T-cell (primary cell): ENCODE measurements around the gene PCBP1. TPM values are rescaled to one million over a fixed set of nuclear protein-coding genes. Genes with fewer than 3 reads are reported as not detected.
"Not testable (repeated sequence)": the region's sequence is repeated elsewhere in the genome, so short reads cannot be mapped to it uniquely, and the experiment has no call there.

Source experiments
- ATAC-seq, 4 experiments: fragments of 200-7000 bp in 3 of 4; fragments of 150-1000 bp in 1 of 4; cut with Tn5 transposase; replicated peaks in 1 of 4; 1 replicate in 3 of 4; 2 replicates in 1 of 4; pipeline ENCODE4 v1.10.0; 2021; ENCODE audit warnings: moderate library complexity in 3 of 4, mild to moderate bottlenecking in 2 of 4, moderate number of reproducible peaks in 1 of 4
- CTCF ChIA-PET, 2 donors: fragments of 300-600 bp; sonication (Branson Sonifier 250); formaldehyde crosslinking; loops; one replicate each; lab custom pipeline; 2022; ENCODE audit warnings: antibody characterized with exemption in 2 of 2; lab: Charles Lee
- POLR2A ChIA-PET, 2 donors: fragments of 300-600 bp; sonication (Branson Sonifier 250); formaldehyde crosslinking; loops; one replicate each; lab custom pipeline; 2022; ENCODE audit warnings: antibody characterized with exemption in 2 of 2; lab: Charles Lee
- DNase-seq, 35 experiments: peaks; one replicate each; pipeline versions ENCODE4 v3.0.0 to v3.0.0-alpha.2; 2013 to 2023
- H3K27ac ChIP-seq: one replicate; pipeline ENCODE4 v1.5.1; 2013; ENCODE audit warnings: low read length
- H3K27me3 ChIP-seq, 2 experiments: replicated peaks in 1 of 2; 1 replicate in 1 of 2; 2 replicates in 1 of 2; pipeline versions ENCODE4 v1.6.1 to v1.7.0; 2013; ENCODE audit warnings: low read length in 1 of 2, mixed read lengths in 1 of 2; ENCODE audit not compliant: control insufficient read depth in 2 of 2, insufficient read depth in 2 of 2; ENCODE audit errors: extremely low read depth in 1 of 2
- H3K36me3 ChIP-seq, 2 donors: 1 replicate in 1 of 2; 2 replicates in 1 of 2; pipeline versions ENCODE4 v1.6.1 to v1.7.0; 2013; ENCODE audit warnings: low read length in 1 of 2; ENCODE audit not compliant: control insufficient read depth in 2 of 2, insufficient read depth in 1 of 2; ENCODE audit errors: extremely low read depth in 1 of 2
- H3K4me1 ChIP-seq, 2 experiments: 1 replicate in 1 of 2; 2 replicates in 1 of 2; pipeline versions ENCODE4 v1.6.1 to v1.7.0; 2013; ENCODE audit warnings: low read length in 2 of 2, mixed read lengths in 1 of 2; ENCODE audit not compliant: insufficient read depth in 2 of 2, control insufficient read depth in 1 of 2; ENCODE audit errors: extremely low read depth in 1 of 2
- H3K4me3 ChIP-seq, 2 donors: 1 replicate in 1 of 2; 2 replicates in 1 of 2; pipeline versions ENCODE4 v1.5.1 to v1.7.0; 2013; ENCODE audit warnings: mild to moderate bottlenecking in 2 of 2, low read length in 1 of 2, moderate library complexity in 1 of 2; ENCODE audit not compliant: control insufficient read depth in 1 of 2; ENCODE audit errors: extremely low read depth in 1 of 2
- H3K9me3 ChIP-seq: 2 replicates; pipeline ENCODE4 v1.7.0; 2013
- H3K27ac Mint-ChIP-seq, 2 donors: one replicate each; pipeline ENCODE4 v1.8.0; 2020 to 2021; ENCODE audit warnings: mild to moderate bottlenecking in 2 of 2, mixed read lengths in 2 of 2
- H3K27me3 Mint-ChIP-seq, 2 donors: one replicate each; pipeline ENCODE4 v1.8.0; 2021 to 2022; ENCODE audit warnings: mixed read lengths in 2 of 2
- H3K36me3 Mint-ChIP-seq: one replicate; pipeline ENCODE4 v1.8.0; 2021; ENCODE audit warnings: mixed read lengths
- H3K4me1 Mint-ChIP-seq, 3 donors: one replicate each; pipeline ENCODE4 v1.8.0; 2020 to 2022; ENCODE audit warnings: mixed read lengths in 3 of 3, mild to moderate bottlenecking in 1 of 3
- H3K4me3 Mint-ChIP-seq, 3 donors: one replicate each; pipeline ENCODE4 v1.8.0; 2020 to 2022; ENCODE audit warnings: mild to moderate bottlenecking in 3 of 3, mixed read lengths in 3 of 3, moderate library complexity in 3 of 3
- H3K9me3 Mint-ChIP-seq, 3 donors: one replicate each; pipeline ENCODE4 v1.8.0; 2020 to 2022; ENCODE audit warnings: mixed read lengths in 3 of 3
- WGBS: methylation state at CpG from one replicate; pipeline ENCODE4 v1.1.5; 2013; ENCODE audit warnings: missing lambda C conversion rate; ENCODE audit not compliant: insufficient coverage; 5-methylcytosine and 5-hydroxymethylcytosine counted together
- total RNA-seq, 35 experiments: library from RNA in 6 of 35; stranded (reverse) in 6 of 35; fragments of 120-200 nt in 1 of 35; gene quantifications; one replicate each; pipeline versions ENCODE4 v1.2.1 to v1.2.4 and lab custom pipeline; 2013 to 2026

The PCBP1 gene
- total RNA-seq, 5 donors from 2014 or later (not counting 1 experiment from before 2014, with no cell fraction given), result 303 to 431 (median 386) TPM

- not testable (repeated sequence) for H3K27me3 Mint-ChIP-seq, ATAC-seq, H3K9me3 ChIP-seq, H3K9me3 Mint-ChIP-seq, H3K4me3 ChIP-seq, DNase-seq, H3K27me3 ChIP-seq, H3K36me3 Mint-ChIP-seq, H3K36me3 ChIP-seq
- H3K4me1 Mint-ChIP-seq, result peaks cover 89 to 90% (median 89%) of the 10 kb centered on the region in 3 donors
- H3K27ac Mint-ChIP-seq, result peak overlapping the region; percentile 99 to 100
- WGBS, result 100% methylated on average over 3 of the region's 10 CpGs
- Histone ChIP-seq H3K4me1 (peaks cover 62 to 97% of the 10 kb centered on the region in 2 experiments), H3K27ac (peak overlapping the region; percentile 89)
- ChIA-PET POLR2A (interaction anchor here (0.5 to 3.1 kb wide), 6 partner anchors 8 to 66 kb away, joined by 3 to 18 read pairs (median 5); no protein-coding TSS in a partner anchor), CTCF (interaction anchor here (0.5 to 2.8 kb wide), 6 partner anchors 10 to 137 kb away, joined by 4 to 15 read pairs (median 6); no protein-coding TSS in a partner anchor)
- peak overlapping the region in 1 of 3 donors; percentile 83 for H3K4me3 Mint-ChIP-seq
Measured at GRCh38 chr2:70134323-70134983, 47.2 kb downstream of the PCBP1 start.

Other genes with a start within 250 kb of the PCBP1 start
- gene SNRNP27, start 193.5 kb upstream of the PCBP1 start, total RNA-seq, result 10 to 100 TPM; 38.3 to 51.1 (median 42.0) TPM
- gene MXD1, start 172.4 kb upstream of the PCBP1 start, total RNA-seq, result 10 to 100 TPM; 13.7 to 34.5 (median 19.9) TPM
- gene ASPRV1, start 125.8 kb upstream of the PCBP1 start, total RNA-seq, result 1 to 10 TPM; 1.2 to 2.1 (median 1.8) TPM
- 10 to 100 TPM; 23.3 to 45.9 (median 39.1) TPM for gene C2orf42, start 103.5 kb downstream of the PCBP1 start, total RNA-seq
- 100 to 1,000 TPM in 4 of 5 donors, 10 to 100 TPM in 1; 94.4 to 154 (median 148) TPM for gene TIA1, start 161.2 kb downstream of the PCBP1 start, total RNA-seq
- gene PCYOX1, start 170.7 kb downstream of the PCBP1 start, total RNA-seq, result 10 to 100 TPM in 4 of 5 donors, 1 to 10 TPM in 1; 9.2 to 31.4 (median 25.7) TPM
- gene SNRPG, start 206.3 kb downstream of the PCBP1 start, total RNA-seq, result 10 to 100 TPM; 65.4 to 97.6 (median 88.0) TPM
- gene FAM136A, start 214.6 kb downstream of the PCBP1 start, total RNA-seq, result 10 to 100 TPM; 24.4 to 34.7 (median 29.7) TPM